Measurements from ENCODE around the gene RALA.
"Not testable (repeated sequence)": the region's sequence is repeated elsewhere in the genome, so short reads cannot be mapped to it uniquely, and the experiment has no call there.

- TF ChIP-seq CTCF (IDR thresholded peaks at IDR 0.05; ENCODE audit: insufficient read depth, low read length, poor library complexity, severe bottlenecking); EZH2phosphoT487 (conservative IDR thresholded peaks at IDR 0.05; ENCODE audit: low read length): not testable (repeated sequence)
Measured at GRCh38 chr7:39753237-39753636, 129.9 kb downstream of the RALA start.

Data from SU-DHL-6 (cell line).